GM12878 (cell line): Measurements from ENCODE around the gene PIF1. TPM values are rescaled to one million over a fixed set of nuclear protein-coding genes. Genes with fewer than 3 reads are reported as not detected.
A peak's percentile ranks its signal among the peaks of the same experiment; 100 is the strongest.

Source experiments
- BCLAF1 ChIP-seq: fragments of 450-650 bp; IDR thresholded peaks from 2 replicates; pipeline ENCODE4 v1.6.1; 2017; ENCODE audit warnings: antibody characterized with exemption, mild to moderate bottlenecking, moderate library complexity
- E4F1 ChIP-seq: fragments of 450-650 bp; IDR thresholded peaks from 2 replicates; pipeline ENCODE4 v1.6.1; 2018; ENCODE audit warnings: borderline replicate concordance, mild to moderate bottlenecking; ENCODE audit not compliant: partially characterized antibody
- EP300 ChIP-seq, 2 experiments: fragments of 150-350 bp in 1 of 2; IDR thresholded peaks; 2 replicates each; pipeline ENCODE4 v1.6.1; 2011 to 2012; ENCODE audit warnings: low read depth in 2 of 2, low read length in 2 of 2, borderline replicate concordance in 1 of 2, improper control_type of control experiment in 1 of 2, inconsistent platforms in 1 of 2; ENCODE audit not compliant: control insufficient read depth in 1 of 2
- HDAC2 ChIP-seq: fragments of 200-600 bp; sonication (generic); IDR thresholded peaks from 2 replicates; pipeline ENCODE4 v1.6.1; 2017
- IRF4 ChIP-seq: IDR thresholded peaks from 2 replicates; pipeline ENCODE4 v1.6.1; 2011; ENCODE audit warnings: low read depth, low read length
- MYB ChIP-seq: fragments of 150-350 bp; IDR thresholded peaks from 2 replicates; pipeline ENCODE4 v1.6.1; 2014; ENCODE audit warnings: mild to moderate bottlenecking, low read depth, low read length, borderline replicate concordance
- POLR2AphosphoS5 ChIP-seq: IDR thresholded peaks from 2 replicates; pipeline ENCODE4 v1.6.1; 2011; ENCODE audit warnings: mild to moderate bottlenecking, low read length, inconsistent platforms
- RCOR1 ChIP-seq: conservative IDR thresholded peaks from 2 replicates; pipeline ENCODE4 v1.6.1; 2012; ENCODE audit warnings: low read depth, low read length, improper control_type of control experiment
- RELB ChIP-seq: fragments of 450-650 bp; IDR thresholded peaks from 2 replicates; pipeline ENCODE4 v1.6.1; 2017; ENCODE audit warnings: low read depth, mild to moderate bottlenecking, moderate library complexity
- TAF1 ChIP-seq: IDR thresholded peaks from 2 replicates; pipeline ENCODE4 v1.6.1; 2011; ENCODE audit warnings: mild to moderate bottlenecking, low read depth, low read length, borderline replicate concordance
- ZBED1 ChIP-seq: IDR thresholded peaks from 2 replicates; pipeline ENCODE4 v1.6.1; 2016; ENCODE audit warnings: borderline replicate concordance
- polyA plus RNA-seq, 11 experiments: library from polyadenylated mRNA; depleted of rRNA in 4 of 11; unstranded in 6 of 11; stranded (reverse) in 5 of 11; fragments of >200 nt; fragmentation: Nextera tagmentation in 4 of 11; fragmentation: Illumina TruSeq in 1 of 11; extraction: Ambion mirVana in 4 of 11; extraction: Trizol in 1 of 11; gene quantifications; 1 replicate in 1 of 11; 2 replicates in 10 of 11; pipeline versions ENCODE4 v1.2.1 to v1.2.3, GENCODE V29; 2011 to 2016; ENCODE audit warnings: inconsistent platforms in 2 of 11, missing spikeins in 2 of 11, low read depth in 1 of 11
- total RNA-seq, 4 experiments: library from RNA; depleted of rRNA in 3 of 4; stranded (reverse); fragments of >200 nt in 3 of 4; fragmentation: Illumina TruSeq in 1 of 4; extraction: Trizol in 1 of 4; gene quantifications; 2 replicates each; pipeline versions ENCODE4 v1.2.1 to v1.2.3, GENCODE V29; 2013 to 2021

PIF1 gene
- total and polyA plus RNA-seq, 10 of the 15 experiments (the other 5 are each of a cell fraction or from before 2014, with no cell fraction given), result 3.7 to 68.9 (median 31.1) TPM

GRCh38 chr15:64825431-64826294 lies at the start of gene PIF1 (continued):
- peak; percentile 86 for TF ChIP-seq RELB
- TF ChIP-seq BCLAF1, result peak; percentile 89
- no peak for TF ChIP-seq HDAC2
- no peak for TF ChIP-seq IRF4
- TF ChIP-seq E4F1, result no peak
- peak; percentile 82 for TF ChIP-seq POLR2AphosphoS5
- no peak for TF ChIP-seq ZBED1
- no peak for TF ChIP-seq RCOR1
- peak; percentile 60; the same call in 1 of the 2 replicates for TF ChIP-seq TAF1
- TF ChIP-seq EP300 (IDR thresholded peaks at IDR 0.05; ENCODE audit: borderline replicate concordance in 1 of 2, control insufficient read depth in 1 of 2, low read depth in 2 of 2, low read length in 2 of 2), result peak in 1 of 2 experiments; percentile 34; a peak in 1 of 4 replicates
- TF ChIP-seq MYB, result no peak
